Measurements from ENCODE around the gene IKZF2.

- TF ChIP-seq SP1 (IDR thresholded peaks at IDR 0.05), result no peak
- no peak for TF ChIP-seq FOXM1 (IDR thresholded peaks at IDR 0.05; ENCODE audit: borderline replicate concordance)
- no peak for TF ChIP-seq FOXK2 (IDR thresholded peaks at IDR 0.05)
- no peak for TF ChIP-seq ELF4 (IDR thresholded peaks at IDR 0.05)
- TF ChIP-seq, protein P1, sequence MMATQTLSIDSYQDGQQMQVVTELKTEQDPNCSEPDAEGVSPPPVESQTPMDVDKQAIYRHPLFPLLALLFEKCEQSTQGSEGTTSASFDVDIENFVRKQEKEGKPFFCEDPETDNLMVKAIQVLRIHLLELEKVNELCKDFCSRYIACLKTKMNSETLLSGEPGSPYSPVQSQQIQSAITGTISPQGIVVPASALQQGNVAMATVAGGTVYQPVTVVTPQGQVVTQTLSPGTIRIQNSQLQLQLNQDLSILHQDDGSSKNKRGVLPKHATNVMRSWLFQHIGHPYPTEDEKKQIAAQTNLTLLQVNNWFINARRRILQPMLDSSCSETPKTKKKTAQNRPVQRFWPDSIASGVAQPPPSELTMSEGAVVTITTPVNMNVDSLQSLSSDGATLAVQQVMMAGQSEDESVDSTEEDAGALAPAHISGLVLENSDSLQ (IDR thresholded peaks at IDR 0.05), result 0 out of 2 replicates have a peak, but pooled peaks have one; percentile 12
- no peak for TF ChIP-seq SUZ12 (IDR thresholded peaks at IDR 0.05)
Measured at GRCh38 chr2:212984129-212984528, 167.3 kb downstream of the IKZF2 start.

Data from HEK293T (cell line).